ENCODE data around the gene RNF115. TPM values are rescaled to one million over a fixed set of nuclear protein-coding genes. Genes with fewer than 3 reads are reported as not detected.
"Not testable (repeated sequence)": the region's sequence is repeated elsewhere in the genome, so short reads cannot be mapped to it uniquely, and the experiment has no call there.

RNF115 gene
- total RNA-seq, 3 donors from 2014 or later = 12.6 to 13.5 (median 12.6) TPM

- peaks cover 18% of the 10 kb centered on the region for H3K27me3 Mint-ChIP-seq (ENCODE audit: low read depth)
- H3K4me3 Mint-ChIP-seq; H3K36me3 Mint-ChIP-seq (ENCODE audit: insufficient read depth); H3K9me3 Mint-ChIP-seq; ATAC-seq; DNase-seq: not testable (repeated sequence)
- peaks cover 22% of the 10 kb centered on the region for H3K4me1 Mint-ChIP-seq (ENCODE audit: low read depth)
Observed at GRCh38 chr1:145718465-145718864, 105.4 kb downstream of the RNF115 start.

- DNase-seq (no peak), ATAC-seq (no peak)
- H3K9me3 Mint-ChIP-seq = no peaks in the 10 kb centered on the region
- no peaks in the 10 kb centered on the region for H3K36me3 Mint-ChIP-seq (ENCODE audit: insufficient read depth)
- H3K27me3 Mint-ChIP-seq (ENCODE audit: low read depth) = peaks cover 18% of the 10 kb centered on the region
- H3K4me1 Mint-ChIP-seq (ENCODE audit: low read depth) = peaks cover 22% of the 10 kb centered on the region
- no peak overlapping the region for H3K4me3 Mint-ChIP-seq
Observed at GRCh38 chr1:145717833-145718232, 106.1 kb downstream of the RNF115 start.

- DNase-seq = no peak
- Mint-ChIP-seq H3K9me3 (no peaks in the 10 kb centered on the region), H3K4me1 (ENCODE audit: low read depth) (peaks cover 22% of the 10 kb centered on the region), H3K4me3 (no peak overlapping the region), H3K36me3 (ENCODE audit: insufficient read depth) (no peaks in the 10 kb centered on the region), H3K27me3 (ENCODE audit: low read depth) (peaks cover 14% of the 10 kb centered on the region)
- no peak for ATAC-seq
Observed at GRCh38 chr1:145716641-145717345, 107.1 kb downstream of the RNF115 start.

- DNase-seq (no peak), ATAC-seq (no peak)
- H3K27me3 Mint-ChIP-seq (ENCODE audit: low read depth) = peaks cover 3% of the 10 kb centered on the region
- no peak overlapping the region for H3K4me3 Mint-ChIP-seq
- H3K36me3 Mint-ChIP-seq (ENCODE audit: insufficient read depth) = no peaks in the 10 kb centered on the region
- H3K4me1 Mint-ChIP-seq (ENCODE audit: low read depth) = peaks cover 12% of the 10 kb centered on the region
- no peaks in the 10 kb centered on the region for H3K9me3 Mint-ChIP-seq
Observed at GRCh38 chr1:145714524-145715111, 109.3 kb downstream of the RNF115 start.

GRCh38 chr1:145711213-145711651, 112.7 kb downstream of the RNF115 start:
- no peak for ATAC-seq
- Mint-ChIP-seq H3K4me3 (no peak overlapping the region), H3K9me3 (no peaks in the 10 kb centered on the region), H3K4me1 (ENCODE audit: low read depth) (no peaks in the 10 kb centered on the region), H3K36me3 (ENCODE audit: insufficient read depth) (no peaks in the 10 kb centered on the region), H3K27me3 (ENCODE audit: low read depth) (peaks cover 3% of the 10 kb centered on the region)
- no peak for DNase-seq

GRCh38 chr1:145710291-145711027, 113.4 kb downstream of the RNF115 start:
- H3K27me3 Mint-ChIP-seq (ENCODE audit: low read depth) = peaks cover 3% of the 10 kb centered on the region
- H3K4me1 Mint-ChIP-seq (ENCODE audit: low read depth) = no peaks in the 10 kb centered on the region
- H3K4me3 Mint-ChIP-seq = no peak overlapping the region
- no peak for ATAC-seq
- no peak for DNase-seq
- no peaks in the 10 kb centered on the region for H3K9me3 Mint-ChIP-seq
- no peaks in the 10 kb centered on the region for H3K36me3 Mint-ChIP-seq (ENCODE audit: insufficient read depth)

GRCh38 chr1:145708063-145708462, 115.8 kb downstream of the RNF115 start:
- H3K9me3 Mint-ChIP-seq = no peaks in the 10 kb centered on the region
- H3K27me3 Mint-ChIP-seq (ENCODE audit: low read depth) = peaks cover 3% of the 10 kb centered on the region
- no peaks in the 10 kb centered on the region for H3K36me3 Mint-ChIP-seq (ENCODE audit: insufficient read depth)
- H3K4me3 Mint-ChIP-seq = no peak overlapping the region
- no peak for ATAC-seq
- no peak for DNase-seq
- H3K4me1 Mint-ChIP-seq (ENCODE audit: low read depth) = no peaks in the 10 kb centered on the region

- Mint-ChIP-seq H3K36me3 (ENCODE audit: insufficient read depth) (no peaks in the 10 kb centered on the region), H3K27me3 (ENCODE audit: low read depth) (peaks cover 3% of the 10 kb centered on the region), H3K4me3 (no peak within 1 kb of the TSS)
Observed at GRCh38 chr1:145707183-145707867, 116.6 kb downstream of the RNF115 start, which contains the start of gene PDZK1. TSS of gene PDZK1 (minus strand) at chr1:145707368. CDS start at chr1:145688021, 19,347 bp downstream.

GRCh38 chr1:145706086-145706664, 117.7 kb downstream of the RNF115 start:
- Mint-ChIP-seq H3K4me1 (ENCODE audit: low read depth) (no peaks in the 10 kb centered on the region), H3K36me3 (ENCODE audit: insufficient read depth) (no peaks in the 10 kb centered on the region), H3K9me3 (no peaks in the 10 kb centered on the region), H3K4me3 (no peak overlapping the region), H3K27me3 (ENCODE audit: low read depth) (peaks cover 3% of the 10 kb centered on the region)
- ATAC-seq = no peak
- DNase-seq = no peak

More at GRCh38 chr1:145707183-145707867, 116.6 kb downstream of the RNF115 start, which contains the start of gene PDZK1:
- no peaks in the 10 kb centered on the region for H3K9me3 Mint-ChIP-seq
- no peak for ATAC-seq
- no peak for DNase-seq
- H3K4me1 Mint-ChIP-seq (ENCODE audit: low read depth) = no peaks in the 10 kb centered on the region

GRCh38 chr1:145705622-145706021, 118.3 kb downstream of the RNF115 start:
- H3K36me3 Mint-ChIP-seq (ENCODE audit: insufficient read depth) = no peaks in the 10 kb centered on the region
- H3K27me3 Mint-ChIP-seq (ENCODE audit: low read depth) = peaks cover 3% of the 10 kb centered on the region
- no peak overlapping the region for H3K4me3 Mint-ChIP-seq
- no peaks in the 10 kb centered on the region for H3K9me3 Mint-ChIP-seq
- no peaks in the 10 kb centered on the region for H3K4me1 Mint-ChIP-seq (ENCODE audit: low read depth)
- DNase-seq = no peak
- no peak for ATAC-seq

GRCh38 chr1:145702826-145703225, 121.1 kb downstream of the RNF115 start:
- Mint-ChIP-seq H3K4me3 (no peak overlapping the region), H3K4me1 (ENCODE audit: low read depth) (no peaks in the 10 kb centered on the region), H3K9me3 (no peaks in the 10 kb centered on the region), H3K27me3 (ENCODE audit: low read depth) (no peaks in the 10 kb centered on the region), H3K36me3 (ENCODE audit: insufficient read depth) (no peaks in the 10 kb centered on the region)
- ATAC-seq = no peak
- DNase-seq = no peak

- Mint-ChIP-seq H3K36me3 (ENCODE audit: insufficient read depth) (no peaks in the 10 kb centered on the region), H3K27me3 (ENCODE audit: low read depth) (no peaks in the 10 kb centered on the region), H3K4me3 (no peak overlapping the region), H3K4me1 (ENCODE audit: low read depth) (no peaks in the 10 kb centered on the region), H3K9me3 (no peaks in the 10 kb centered on the region)
- ATAC-seq (no peak), DNase-seq (no peak)
Observed at GRCh38 chr1:145702052-145702451, 121.8 kb downstream of the RNF115 start.

- Mint-ChIP-seq H3K9me3 (no peaks in the 10 kb centered on the region), H3K4me3 (no peak overlapping the region), H3K4me1 (ENCODE audit: low read depth) (no peaks in the 10 kb centered on the region), H3K36me3 (ENCODE audit: insufficient read depth) (no peaks in the 10 kb centered on the region), H3K27me3 (ENCODE audit: low read depth) (no peaks in the 10 kb centered on the region)
- DNase-seq (no peak), ATAC-seq (no peak)
Observed at GRCh38 chr1:145701306-145701862, 122.5 kb downstream of the RNF115 start.

GRCh38 chr1:145696630-145696960, 127.3 kb downstream of the RNF115 start:
- H3K27me3 Mint-ChIP-seq (ENCODE audit: low read depth) = no peaks in the 10 kb centered on the region
- no peaks in the 10 kb centered on the region for H3K36me3 Mint-ChIP-seq (ENCODE audit: insufficient read depth)
- no peak for ATAC-seq
- no peak for DNase-seq
- peaks cover 2% of the 10 kb centered on the region for H3K4me1 Mint-ChIP-seq (ENCODE audit: low read depth)
- H3K4me3 Mint-ChIP-seq = no peak overlapping the region
- no peaks in the 10 kb centered on the region for H3K9me3 Mint-ChIP-seq
